GM12874 (cell line): ENCODE measurements around the gene BOD1L1.

Source experiments
- TF ChIP-seq, protein P1 (sequence below): IDR thresholded peaks from 2 replicates; pipeline ENCODE4 v1.5.1; 2011; ENCODE audit warnings: low read depth, mild to moderate bottlenecking, control low read depth, low read length, moderate library complexity; ENCODE audit not compliant: insufficient read depth

Gene BOD1L1

GRCh38 chr4:13537011-13537831 is 90.3 kb downstream of the BOD1L1 start:
- TF ChIP-seq, protein P1, sequence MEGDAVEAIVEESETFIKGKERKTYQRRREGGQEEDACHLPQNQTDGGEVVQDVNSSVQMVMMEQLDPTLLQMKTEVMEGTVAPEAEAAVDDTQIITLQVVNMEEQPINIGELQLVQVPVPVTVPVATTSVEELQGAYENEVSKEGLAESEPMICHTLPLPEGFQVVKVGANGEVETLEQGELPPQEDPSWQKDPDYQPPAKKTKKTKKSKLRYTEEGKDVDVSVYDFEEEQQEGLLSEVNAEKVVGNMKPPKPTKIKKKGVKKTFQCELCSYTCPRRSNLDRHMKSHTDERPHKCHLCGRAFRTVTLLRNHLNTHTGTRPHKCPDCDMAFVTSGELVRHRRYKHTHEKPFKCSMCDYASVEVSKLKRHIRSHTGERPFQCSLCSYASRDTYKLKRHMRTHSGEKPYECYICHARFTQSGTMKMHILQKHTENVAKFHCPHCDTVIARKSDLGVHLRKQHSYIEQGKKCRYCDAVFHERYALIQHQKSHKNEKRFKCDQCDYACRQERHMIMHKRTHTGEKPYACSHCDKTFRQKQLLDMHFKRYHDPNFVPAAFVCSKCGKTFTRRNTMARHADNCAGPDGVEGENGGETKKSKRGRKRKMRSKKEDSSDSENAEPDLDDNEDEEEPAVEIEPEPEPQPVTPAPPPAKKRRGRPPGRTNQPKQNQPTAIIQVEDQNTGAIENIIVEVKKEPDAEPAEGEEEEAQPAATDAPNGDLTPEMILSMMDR, result no peak

DNA sequence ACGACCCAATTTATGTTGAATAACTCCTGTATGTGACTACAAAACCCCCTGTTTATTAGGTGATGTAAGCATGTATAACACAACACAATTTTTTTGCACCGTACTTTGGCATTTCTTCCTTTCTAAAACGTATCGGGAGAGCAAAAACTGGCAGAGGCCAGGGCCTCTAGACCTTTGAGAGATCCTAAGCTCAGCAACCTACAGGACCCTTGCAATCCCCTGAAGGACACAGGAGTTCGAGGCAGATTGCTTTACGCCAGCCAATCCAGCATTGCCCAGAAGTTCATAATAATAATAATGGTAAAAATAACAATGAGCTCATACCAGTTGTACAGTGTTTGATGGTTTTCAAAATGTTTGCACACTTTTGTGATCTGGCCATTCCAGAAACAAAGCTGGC is 90.9 kb downstream of the BOD1L1 start:
- TF ChIP-seq, protein P1, result no peak

GRCh38 chr4:13535708-13536361 is 91.7 kb downstream of the BOD1L1 start:
- TF ChIP-seq, protein P1, result no peak

DNA sequence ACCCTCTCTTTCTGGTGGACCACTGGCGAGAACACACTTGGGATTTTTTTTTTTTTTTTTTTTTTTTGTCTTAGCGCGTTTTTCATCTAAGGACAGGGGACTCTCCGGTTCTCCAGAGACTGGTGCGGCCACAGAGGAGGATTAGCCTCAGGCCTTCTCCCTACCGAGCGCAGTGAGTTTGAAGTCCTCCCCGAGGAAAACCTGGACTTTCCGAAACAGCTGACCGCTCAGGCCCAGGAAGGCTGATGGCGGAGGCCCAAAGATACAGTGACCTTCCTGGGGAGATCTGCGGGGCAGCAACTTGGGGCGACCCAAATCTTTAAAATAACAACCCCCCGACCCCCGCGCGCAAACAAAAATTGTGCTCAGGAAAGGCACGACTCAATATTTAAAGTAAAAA is 92.4 kb downstream of the BOD1L1 start:
- TF ChIP-seq, protein P1, result no peak

DNA sequence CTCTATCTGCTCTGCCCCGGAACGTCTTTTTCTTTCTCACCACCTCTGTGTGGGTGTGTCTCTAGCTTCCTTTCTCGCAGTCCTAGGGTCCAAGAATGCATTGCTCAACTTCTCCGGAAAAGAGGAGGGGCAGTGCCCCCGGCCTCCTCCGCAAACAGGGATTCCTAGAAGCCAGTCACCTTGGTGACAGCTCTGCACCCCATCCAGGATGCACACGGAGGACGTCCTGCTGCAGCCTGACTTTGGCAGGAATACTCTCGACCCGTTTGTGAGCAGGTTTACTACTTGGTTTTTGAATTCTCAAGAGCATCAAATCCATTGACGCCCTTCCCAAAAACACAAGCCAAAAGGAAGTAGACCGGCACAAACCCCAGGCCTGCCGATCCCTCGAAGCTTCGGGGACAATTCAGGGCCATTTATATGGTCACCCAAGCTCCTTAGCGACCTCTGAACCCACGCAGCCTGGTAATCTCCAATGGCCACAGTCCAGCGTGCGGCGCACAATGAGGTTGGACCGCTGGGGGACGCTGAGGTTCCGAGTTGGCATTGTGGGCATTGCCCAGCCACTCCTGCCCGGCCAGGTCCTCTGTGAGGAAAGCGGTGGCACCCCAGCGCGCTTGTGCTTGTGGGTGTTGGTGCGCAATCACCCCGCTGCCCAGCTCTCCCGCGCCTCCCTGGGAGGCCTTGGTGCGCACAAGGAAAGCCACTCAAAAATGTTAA is 93.0 kb downstream of the BOD1L1 start:
- TF ChIP-seq, protein P1, result no peak

GRCh38 chr4:13533670-13534343 is 93.7 kb downstream of the BOD1L1 start:
- TF ChIP-seq, protein P1, result no peak

DNA sequence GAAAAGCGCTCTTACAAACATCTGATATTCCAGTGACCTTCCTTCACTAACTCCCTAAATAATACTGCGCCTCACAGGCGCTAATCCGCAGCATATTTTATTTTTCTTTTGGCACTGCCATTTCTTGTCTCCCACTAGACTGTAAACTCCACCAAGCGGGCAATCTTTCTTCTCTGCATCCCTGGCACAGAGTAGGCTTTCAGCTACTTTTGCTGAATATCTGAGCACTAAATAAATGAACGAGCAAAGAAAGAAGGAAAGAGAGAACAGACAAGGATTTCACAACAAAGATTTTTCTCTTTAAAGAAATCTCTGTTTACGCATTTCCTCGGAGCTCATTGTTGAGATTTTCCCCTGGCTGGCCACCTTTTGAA is 95.9 kb downstream of the BOD1L1 start:
- TF ChIP-seq, protein P1, result no peak
